Activated naive CD4-positive, alpha-beta T cell treated with anti-CD3 and anti-CD28 coated beads, Interleukin-2, amount 50 U/mL, for 24 hours (primary cell): ENCODE data around the gene FOXP1.

ENCODE experiments used
- H3K27ac Mint-ChIP-seq: one replicate; pipeline ENCODE4 v1.8.0; 2021; ENCODE audit warnings: mild to moderate bottlenecking, mixed read lengths
- H3K27me3 Mint-ChIP-seq: one replicate; pipeline ENCODE4 v1.8.0; 2021; ENCODE audit warnings: mixed read lengths
- H3K36me3 Mint-ChIP-seq: one replicate; pipeline ENCODE4 v1.8.0; 2021; ENCODE audit warnings: mixed read lengths
- H3K4me1 Mint-ChIP-seq: one replicate; pipeline ENCODE4 v1.8.0; 2021; ENCODE audit warnings: mixed read lengths
- H3K4me3 Mint-ChIP-seq: one replicate; pipeline ENCODE4 v1.8.0; 2021; ENCODE audit warnings: mild to moderate bottlenecking, mixed read lengths
- H3K9me3 Mint-ChIP-seq: one replicate; pipeline ENCODE4 v1.8.0; 2021; ENCODE audit warnings: mixed read lengths

Gene FOXP1

GRCh38 chr3:71241981-71242560 lies 341.5 kb downstream of the FOXP1 start:
- H3K4me3 Mint-ChIP-seq, result no peak overlapping the region
- H3K36me3 Mint-ChIP-seq, result peaks cover 17% of the 10 kb centered on the region
- H3K27me3 Mint-ChIP-seq, result no peaks in the 10 kb centered on the region
- H3K4me1 Mint-ChIP-seq, result peaks cover 81% of the 10 kb centered on the region
- no peaks in the 10 kb centered on the region for H3K9me3 Mint-ChIP-seq
- peak overlapping the region; percentile 72 for H3K27ac Mint-ChIP-seq

GRCh38 chr3:71241246-71241901 lies 342.2 kb downstream of the FOXP1 start:
- no peak overlapping the region for H3K4me3 Mint-ChIP-seq
- no peaks in the 10 kb centered on the region for H3K27me3 Mint-ChIP-seq
- H3K9me3 Mint-ChIP-seq, result no peaks in the 10 kb centered on the region
- H3K4me1 Mint-ChIP-seq, result peaks cover 77% of the 10 kb centered on the region
- peaks cover 19% of the 10 kb centered on the region for H3K36me3 Mint-ChIP-seq
- H3K27ac Mint-ChIP-seq, result peak overlapping the region; percentile 68

GRCh38 chr3:71240034-71240433 lies 343.5 kb downstream of the FOXP1 start:
- H3K27ac Mint-ChIP-seq, result peak overlapping the region; percentile 97
- H3K4me1 Mint-ChIP-seq, result peaks cover 72% of the 10 kb centered on the region
- no peaks in the 10 kb centered on the region for H3K27me3 Mint-ChIP-seq
- H3K9me3 Mint-ChIP-seq, result no peaks in the 10 kb centered on the region
- H3K36me3 Mint-ChIP-seq, result peaks cover 25% of the 10 kb centered on the region
- peak overlapping the region; percentile 26 for H3K4me3 Mint-ChIP-seq

GRCh38 chr3:71238355-71238757 lies 345.2 kb downstream of the FOXP1 start:
- Mint-ChIP-seq H3K27me3 (no peaks in the 10 kb centered on the region), H3K4me1 (peaks cover 68% of the 10 kb centered on the region), H3K4me3 (no peak overlapping the region), H3K9me3 (no peaks in the 10 kb centered on the region), H3K36me3 (peaks cover 29% of the 10 kb centered on the region), H3K27ac (peak overlapping the region; percentile 90)

- H3K4me1 Mint-ChIP-seq, result peaks cover 66% of the 10 kb centered on the region
- H3K27me3 Mint-ChIP-seq, result no peaks in the 10 kb centered on the region
- peaks cover 31% of the 10 kb centered on the region for H3K36me3 Mint-ChIP-seq
- peak overlapping the region; percentile 84 for H3K27ac Mint-ChIP-seq
- no peaks in the 10 kb centered on the region for H3K9me3 Mint-ChIP-seq
- H3K4me3 Mint-ChIP-seq, result peak overlapping the region; percentile 3
These were observed 345.9 kb downstream of the FOXP1 start for GRCh38 chr3:71237672-71238071.

GRCh38 chr3:71235846-71236245 lies 347.7 kb downstream of the FOXP1 start:
- Mint-ChIP-seq H3K36me3 (peaks cover 33% of the 10 kb centered on the region), H3K4me1 (peaks cover 70% of the 10 kb centered on the region), H3K27ac (peak overlapping the region; percentile 35), H3K9me3 (no peaks in the 10 kb centered on the region), H3K4me3 (peak overlapping the region; percentile 23), H3K27me3 (no peaks in the 10 kb centered on the region)

GRCh38 chr3:71232895-71233294 lies 350.6 kb downstream of the FOXP1 start:
- Mint-ChIP-seq H3K27me3 (no peaks in the 10 kb centered on the region), H3K36me3 (peaks cover 28% of the 10 kb centered on the region), H3K4me1 (peaks cover 77% of the 10 kb centered on the region), H3K4me3 (no peak overlapping the region), H3K27ac (peak overlapping the region; percentile 86), H3K9me3 (no peaks in the 10 kb centered on the region)

- Mint-ChIP-seq H3K4me3 (peak overlapping the region; percentile 55), H3K36me3 (peaks cover 23% of the 10 kb centered on the region), H3K9me3 (no peaks in the 10 kb centered on the region), H3K27ac (peak overlapping the region; percentile 86), H3K27me3 (no peaks in the 10 kb centered on the region), H3K4me1 (peaks cover 77% of the 10 kb centered on the region)
These were observed 351.3 kb downstream of the FOXP1 start for GRCh38 chr3:71232175-71232679.

GRCh38 chr3:71231680-71232079 lies 351.8 kb downstream of the FOXP1 start:
- peak overlapping the region; percentile 86 for H3K27ac Mint-ChIP-seq
- H3K4me1 Mint-ChIP-seq, result peaks cover 79% of the 10 kb centered on the region
- H3K4me3 Mint-ChIP-seq, result no peak overlapping the region
- H3K36me3 Mint-ChIP-seq, result peaks cover 22% of the 10 kb centered on the region
- H3K9me3 Mint-ChIP-seq, result no peaks in the 10 kb centered on the region
- H3K27me3 Mint-ChIP-seq, result no peaks in the 10 kb centered on the region

- peak overlapping the region; percentile 74 for H3K27ac Mint-ChIP-seq
- no peaks in the 10 kb centered on the region for H3K27me3 Mint-ChIP-seq
- H3K36me3 Mint-ChIP-seq, result peaks cover 11% of the 10 kb centered on the region
- H3K9me3 Mint-ChIP-seq, result no peaks in the 10 kb centered on the region
- peak overlapping the region; percentile 37 for H3K4me3 Mint-ChIP-seq
- H3K4me1 Mint-ChIP-seq, result peaks cover 86% of the 10 kb centered on the region
These were observed 353.4 kb downstream of the FOXP1 start for GRCh38 chr3:71229905-71230657.

GRCh38 chr3:71228156-71228866 lies 355.2 kb downstream of the FOXP1 start:
- Mint-ChIP-seq H3K4me1 (peaks cover 87% of the 10 kb centered on the region), H3K27me3 (no peaks in the 10 kb centered on the region), H3K4me3 (peak overlapping the region; percentile 75), H3K27ac (peak overlapping the region; percentile 94), H3K36me3 (peaks cover 11% of the 10 kb centered on the region), H3K9me3 (no peaks in the 10 kb centered on the region)

GRCh38 chr3:71227270-71227661 lies 356.3 kb downstream of the FOXP1 start:
- Mint-ChIP-seq H3K4me3 (peak overlapping the region; percentile 75), H3K36me3 (peaks cover 12% of the 10 kb centered on the region), H3K4me1 (peaks cover 89% of the 10 kb centered on the region), H3K27me3 (no peaks in the 10 kb centered on the region), H3K9me3 (no peaks in the 10 kb centered on the region), H3K27ac (peak overlapping the region; percentile 94)

GRCh38 chr3:71226565-71227269 lies 356.8 kb downstream of the FOXP1 start:
- Mint-ChIP-seq H3K4me3 (peak overlapping the region; percentile 75), H3K4me1 (peaks cover 83% of the 10 kb centered on the region), H3K27ac (peak overlapping the region; percentile 94)

GRCh38 chr3:71225951-71226564 lies 357.5 kb downstream of the FOXP1 start:
- Mint-ChIP-seq H3K27ac (peak overlapping the region; percentile 94), H3K9me3 (no peaks in the 10 kb centered on the region), H3K27me3 (no peaks in the 10 kb centered on the region), H3K4me3 (peak overlapping the region; percentile 75), H3K36me3 (peaks cover 16% of the 10 kb centered on the region), H3K4me1 (peaks cover 83% of the 10 kb centered on the region)

More at GRCh38 chr3:71226565-71227269, 356.8 kb downstream of the FOXP1 start:
- Mint-ChIP-seq H3K36me3 (peaks cover 10% of the 10 kb centered on the region), H3K27me3 (no peaks in the 10 kb centered on the region), H3K9me3 (no peaks in the 10 kb centered on the region)
